Ishikawa (cell line): ENCODE measurements around the gene SLC16A13.

Experiments
- CREB1 ChIP-seq: IDR thresholded peaks from 2 replicates; pipeline ENCODE4 v1.6.1; 2012; ENCODE audit warnings: low read depth
- FOXM1 ChIP-seq: IDR thresholded peaks from 2 replicates; pipeline ENCODE4 v1.6.1; 2012; ENCODE audit warnings: low read depth, borderline replicate concordance
- TAF1 ChIP-seq: IDR thresholded peaks from 2 replicates; pipeline ENCODE4 v1.6.1; 2012; ENCODE audit warnings: low read depth, mild to moderate bottlenecking
- YY1 ChIP-seq: IDR thresholded peaks from 2 replicates; pipeline ENCODE4 v1.6.1; 2012; ENCODE audit warnings: low read depth
- TF ChIP-seq, protein P1 (sequence below): IDR thresholded peaks from 2 replicates; pipeline ENCODE4 v1.6.1; 2012; ENCODE audit warnings: low read depth, mild to moderate bottlenecking

DNA sequence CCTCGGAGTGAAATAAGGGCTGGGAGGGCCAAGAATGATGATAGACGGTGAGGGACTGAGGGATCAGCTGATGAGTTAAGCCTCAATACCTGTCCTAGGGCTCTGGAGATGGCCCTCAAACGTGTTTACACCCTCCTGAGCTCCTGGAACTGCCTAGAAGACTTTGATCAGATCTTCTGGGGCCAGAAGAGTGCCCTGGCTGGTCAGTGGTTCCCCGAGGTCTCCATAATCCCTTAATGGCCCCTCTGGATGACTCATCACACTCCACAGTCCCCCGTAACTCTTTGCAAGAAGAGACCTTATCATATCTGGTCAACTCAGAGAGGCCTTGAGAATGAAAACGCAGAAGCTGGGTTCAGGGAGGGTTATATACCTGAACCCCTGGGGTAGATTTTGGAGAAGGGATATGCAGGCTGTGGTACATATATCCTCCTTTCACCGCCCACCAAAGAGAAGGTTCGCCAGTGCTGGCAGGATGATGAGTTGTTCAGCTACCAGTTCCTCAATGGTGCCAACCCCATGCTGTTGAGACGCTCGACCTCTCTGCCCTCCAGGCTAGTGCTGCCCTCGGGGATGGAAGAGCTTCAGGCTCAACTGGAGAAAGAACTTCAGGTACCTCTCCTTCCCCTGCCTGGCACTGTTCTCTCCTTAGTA lies 36.8 kb upstream of the SLC16A13 start:
- TF ChIP-seq FOXM1 (no peak), YY1 (no peak), TAF1 (no peak), CREB1 (no peak)
- TF ChIP-seq, protein P1, sequence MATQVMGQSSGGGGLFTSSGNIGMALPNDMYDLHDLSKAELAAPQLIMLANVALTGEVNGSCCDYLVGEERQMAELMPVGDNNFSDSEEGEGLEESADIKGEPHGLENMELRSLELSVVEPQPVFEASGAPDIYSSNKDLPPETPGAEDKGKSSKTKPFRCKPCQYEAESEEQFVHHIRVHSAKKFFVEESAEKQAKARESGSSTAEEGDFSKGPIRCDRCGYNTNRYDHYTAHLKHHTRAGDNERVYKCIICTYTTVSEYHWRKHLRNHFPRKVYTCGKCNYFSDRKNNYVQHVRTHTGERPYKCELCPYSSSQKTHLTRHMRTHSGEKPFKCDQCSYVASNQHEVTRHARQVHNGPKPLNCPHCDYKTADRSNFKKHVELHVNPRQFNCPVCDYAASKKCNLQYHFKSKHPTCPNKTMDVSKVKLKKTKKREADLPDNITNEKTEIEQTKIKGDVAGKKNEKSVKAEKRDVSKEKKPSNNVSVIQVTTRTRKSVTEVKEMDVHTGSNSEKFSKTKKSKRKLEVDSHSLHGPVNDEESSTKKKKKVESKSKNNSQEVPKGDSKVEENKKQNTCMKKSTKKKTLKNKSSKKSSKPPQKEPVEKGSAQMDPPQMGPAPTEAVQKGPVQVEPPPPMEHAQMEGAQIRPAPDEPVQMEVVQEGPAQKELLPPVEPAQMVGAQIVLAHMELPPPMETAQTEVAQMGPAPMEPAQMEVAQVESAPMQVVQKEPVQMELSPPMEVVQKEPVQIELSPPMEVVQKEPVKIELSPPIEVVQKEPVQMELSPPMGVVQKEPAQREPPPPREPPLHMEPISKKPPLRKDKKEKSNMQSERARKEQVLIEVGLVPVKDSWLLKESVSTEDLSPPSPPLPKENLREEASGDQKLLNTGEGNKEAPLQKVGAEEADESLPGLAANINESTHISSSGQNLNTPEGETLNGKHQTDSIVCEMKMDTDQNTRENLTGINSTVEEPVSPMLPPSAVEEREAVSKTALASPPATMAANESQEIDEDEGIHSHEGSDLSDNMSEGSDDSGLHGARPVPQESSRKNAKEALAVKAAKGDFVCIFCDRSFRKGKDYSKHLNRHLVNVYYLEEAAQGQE = no peak
